Choroid plexus epithelial cell (primary cell): ENCODE data around the gene TXN.

Experiments used
- DNase-seq: peaks from one replicate; pipeline ENCODE4 v3.0.0-alpha.2; 2010; ENCODE audit warnings: low read depth
- H3K4me3 ChIP-seq: 2 replicates; pipeline ENCODE4 v1.5.1; 2011; ENCODE audit warnings: low read depth, mild to moderate bottlenecking, control low read depth, low read length, moderate library complexity
- TF ChIP-seq, protein P1 (sequence below): conservative IDR thresholded peaks from 2 replicates; pipeline ENCODE4 v1.5.1; 2011; ENCODE audit warnings: low read depth, mild to moderate bottlenecking, control low read depth, inconsistent platforms, low read length, moderate library complexity

TXN gene

DNA sequence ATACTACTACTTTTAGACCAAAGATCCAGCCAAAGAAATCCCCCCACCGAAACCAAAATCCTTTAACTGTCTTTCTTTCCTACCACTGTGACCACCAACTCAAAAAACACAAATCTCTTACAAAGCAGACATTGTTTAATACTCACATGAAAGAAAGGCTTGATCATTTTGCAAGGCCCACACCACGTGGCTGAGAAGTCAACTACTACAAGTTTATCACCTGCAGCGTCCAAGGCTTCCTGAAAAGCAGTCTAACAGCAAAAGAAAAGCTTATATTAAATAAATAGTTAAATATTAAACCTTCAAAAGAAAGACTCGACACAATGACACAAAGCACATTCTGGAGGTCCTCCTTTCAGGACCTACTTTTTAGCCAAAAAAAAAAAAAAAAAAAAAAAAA, 5.1 kb downstream of the TXN start:
- TF ChIP-seq, protein P1, sequence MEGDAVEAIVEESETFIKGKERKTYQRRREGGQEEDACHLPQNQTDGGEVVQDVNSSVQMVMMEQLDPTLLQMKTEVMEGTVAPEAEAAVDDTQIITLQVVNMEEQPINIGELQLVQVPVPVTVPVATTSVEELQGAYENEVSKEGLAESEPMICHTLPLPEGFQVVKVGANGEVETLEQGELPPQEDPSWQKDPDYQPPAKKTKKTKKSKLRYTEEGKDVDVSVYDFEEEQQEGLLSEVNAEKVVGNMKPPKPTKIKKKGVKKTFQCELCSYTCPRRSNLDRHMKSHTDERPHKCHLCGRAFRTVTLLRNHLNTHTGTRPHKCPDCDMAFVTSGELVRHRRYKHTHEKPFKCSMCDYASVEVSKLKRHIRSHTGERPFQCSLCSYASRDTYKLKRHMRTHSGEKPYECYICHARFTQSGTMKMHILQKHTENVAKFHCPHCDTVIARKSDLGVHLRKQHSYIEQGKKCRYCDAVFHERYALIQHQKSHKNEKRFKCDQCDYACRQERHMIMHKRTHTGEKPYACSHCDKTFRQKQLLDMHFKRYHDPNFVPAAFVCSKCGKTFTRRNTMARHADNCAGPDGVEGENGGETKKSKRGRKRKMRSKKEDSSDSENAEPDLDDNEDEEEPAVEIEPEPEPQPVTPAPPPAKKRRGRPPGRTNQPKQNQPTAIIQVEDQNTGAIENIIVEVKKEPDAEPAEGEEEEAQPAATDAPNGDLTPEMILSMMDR = no peak
- H3K4me3 ChIP-seq = no peak overlapping the region
- no peak for DNase-seq

GRCh38 chr9:110249603-110250002, 6.7 kb downstream of the TXN start:
- DNase-seq = no peak
- TF ChIP-seq, protein P1 = no peak
- H3K4me3 ChIP-seq = no peak overlapping the region

- TF ChIP-seq, protein P1 = no peak
- DNase-seq = peak; percentile 26
- no peak overlapping the region for H3K4me3 ChIP-seq
Measured at GRCh38 chr9:110248361-110248760, 7.9 kb downstream of the TXN start.

GRCh38 chr9:110246214-110246613, 10.1 kb downstream of the TXN start:
- TF ChIP-seq, protein P1 = no peak
- DNase-seq = no peak
- H3K4me3 ChIP-seq = no peak overlapping the region

DNA sequence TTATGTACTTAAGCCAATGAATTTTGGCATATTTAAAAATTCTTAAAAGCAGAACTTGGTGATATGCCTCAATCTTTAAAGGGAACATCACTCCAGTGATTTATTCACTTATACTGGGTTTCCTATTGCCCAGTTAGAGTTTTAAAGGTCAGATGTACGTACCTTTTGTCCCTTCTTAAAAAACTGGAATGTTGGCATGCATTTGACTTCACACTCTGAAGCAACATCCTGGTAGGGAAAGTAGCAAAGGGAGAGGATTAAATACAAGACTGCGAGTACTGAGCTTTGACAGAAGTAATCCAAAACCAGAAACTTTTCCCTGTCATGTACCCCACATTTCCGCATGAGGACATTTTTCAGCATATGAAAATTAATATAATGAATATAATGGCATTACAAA, 11.7 kb downstream of the TXN start:
- no peak overlapping the region for H3K4me3 ChIP-seq
- DNase-seq = no peak
- TF ChIP-seq, protein P1 = no peak

DNA sequence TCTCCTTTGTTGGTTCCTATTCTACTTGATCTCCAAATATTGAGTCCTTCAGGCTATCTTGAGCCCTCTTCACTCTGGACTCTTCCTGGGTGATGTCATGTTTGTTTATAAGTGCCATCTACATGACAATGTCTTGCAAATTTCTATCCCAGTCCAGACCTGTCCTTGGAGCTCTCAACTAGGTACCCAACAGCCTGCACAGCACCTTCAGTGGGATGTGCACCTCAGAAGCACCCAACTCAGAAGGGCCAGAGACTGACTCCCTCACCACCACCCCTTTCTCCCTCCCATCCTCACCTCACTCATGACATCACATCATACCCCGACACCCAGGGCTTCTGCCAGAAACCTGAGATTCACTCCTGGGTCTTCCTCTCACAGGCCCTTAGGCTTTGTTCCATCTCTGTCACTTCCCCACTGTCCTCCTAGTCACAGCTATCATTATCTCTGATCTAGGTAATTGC, 14.4 kb downstream of the TXN start:
- TF ChIP-seq, protein P1 = no peak
- H3K4me3 ChIP-seq = no peak overlapping the region
- no peak for DNase-seq

- H3K4me3 ChIP-seq = no peak overlapping the region
- TF ChIP-seq, protein P1 = no peak
- peak; percentile 24 for DNase-seq
Measured at GRCh38 chr9:110241260-110241857, 14.9 kb downstream of the TXN start.
